ENCODE results near the gene SYT2. TPM values are rescaled to one million over a fixed set of nuclear protein-coding genes. Genes with fewer than 3 reads are reported as not detected.
"Not testable (repeated sequence)": the region's sequence is repeated elsewhere in the genome, so short reads cannot be mapped to it uniquely, and the experiment has no call there.

The SYT2 gene
- total RNA-seq, 4 donors from 2014 or later: 0.11 to 0.19 TPM; not detected in 2

- intact Hi-C loops (cut with DNase I): loop anchor here (10.0 kb wide), 1 partner anchor 280 kb away; the partner anchor contains the start of genes PPP1R12B and UBE2T
- no peak for DNase-seq (ENCODE audit: extremely low spot score)
- no peak overlapping the region for H3K27ac ChIP-seq (replicated peaks in 1 of 4)
- WGBS: 41% methylated on average over 1 of the region's 1 CpG
- peaks cover 20 to 25% (median 21%) of the 10 kb centered on the region in 4 donors for H3K4me1 ChIP-seq
- no peaks in the 10 kb centered on the region for H3K9me3 ChIP-seq
- H3K36me3 ChIP-seq: no peaks in the 10 kb centered on the region
- H3K4me3 ChIP-seq: no peak overlapping the region
- TF ChIP-seq POLR2AphosphoS5 (IDR thresholded peaks at IDR 0.05) (no peak), EP300 (IDR thresholded peaks at IDR 0.05) (no peak)
- peaks cover 0 to 12% (median 0%) of the 10 kb centered on the region in 4 donors for H3K27me3 ChIP-seq
Measured at GRCh38 chr1:202624781-202625108, 85.5 kb downstream of the SYT2 start.

- Histone ChIP-seq H3K4me3 (no peak overlapping the region), H3K27me3 (peaks cover 0 to 8% (median 0%) of the 10 kb centered on the region in 4 donors), H3K27ac (replicated peaks in 1 of 4) (no peak overlapping the region), H3K36me3 (no peaks in the 10 kb centered on the region), H3K4me1 (peaks cover 23 to 30% (median 26%) of the 10 kb centered on the region in 4 donors), H3K9me3 (no peaks in the 10 kb centered on the region)
- TF ChIP-seq POLR2A (IDR thresholded peaks at IDR 0.05; ENCODE audit: low read depth) (no peak), POLR2AphosphoS5 (IDR thresholded peaks at IDR 0.05) (no peak), EP300 (IDR thresholded peaks at IDR 0.05) (no peak), CTCF (IDR thresholded peaks at IDR 0.05) (no peak)
- intact Hi-C loops (cut with DNase I): loop anchor here (10.0 kb wide), 1 partner anchor 279 kb away; the partner anchor contains the start of genes PPP1R12B and UBE2T
- WGBS: 81% methylated on average over 7 of the region's 7 CpGs
- DNase-seq (ENCODE audit: extremely low spot score): no peak
Measured at GRCh38 chr1:202624088-202624780, 86.0 kb downstream of the SYT2 start.

GRCh38 chr1:202623476-202623875, 86.8 kb downstream of the SYT2 start:
- not testable (repeated sequence) for H3K9me3 ChIP-seq; H3K27me3 ChIP-seq; H3K36me3 ChIP-seq; DNase-seq (ENCODE audit: extremely low spot score)
- Histone ChIP-seq H3K4me3 (peak overlapping the region in 2 of 4 donors; percentile 5 to 14), H3K27ac (replicated peaks in 1 of 4) (peak overlapping the region in 3 of 4 donors; percentile 37 to 53 (median 49)), H3K4me1 (peaks cover 31 to 37% (median 33%) of the 10 kb centered on the region in 4 donors)
- WGBS: 64% methylated on average over 12 of the region's 12 CpGs
- intact Hi-C loops (cut with DNase I): loop anchor here (10.0 kb wide), 1 partner anchor 279 kb away; the partner anchor contains the start of genes PPP1R12B and UBE2T

GRCh38 chr1:202623075-202623474, 87.2 kb downstream of the SYT2 start:
- peaks cover 32 to 41% (median 37%) of the 10 kb centered on the region in 4 donors for H3K4me1 ChIP-seq
- 47% methylated on average over 4 of the region's 7 CpGs for WGBS
- H3K9me3 ChIP-seq: no peaks in the 10 kb centered on the region
- H3K36me3 ChIP-seq: no peaks in the 10 kb centered on the region
- peaks cover 0 to 3% (median 0%) of the 10 kb centered on the region in 4 donors for H3K27me3 ChIP-seq
- DNase-seq (ENCODE audit: extremely low spot score): no peak
- peak overlapping the region in 2 of 4 donors; percentile 5 to 14 for H3K4me3 ChIP-seq
- intact Hi-C loops (cut with DNase I): loop anchor here (10.0 kb wide), 1 partner anchor 278 kb away; the partner anchor contains the start of genes PPP1R12B and UBE2T
- TF ChIP-seq EP300 (IDR thresholded peaks at IDR 0.05) (no peak), POLR2AphosphoS5 (IDR thresholded peaks at IDR 0.05) (no peak), POLR2A (IDR thresholded peaks at IDR 0.05; ENCODE audit: low read depth) (no peak), CTCF (IDR thresholded peaks at IDR 0.05) (no peak)
- peak overlapping the region in 3 of 4 donors; percentile 37 to 53 (median 49) for H3K27ac ChIP-seq (replicated peaks in 1 of 4)

GRCh38 chr1:202622388-202622787, 87.9 kb downstream of the SYT2 start:
- H3K4me1 ChIP-seq: peaks cover 32 to 45% (median 41%) of the 10 kb centered on the region in 4 donors
- no peak for TF ChIP-seq POLR2AphosphoS5 (IDR thresholded peaks at IDR 0.05)
- TF ChIP-seq POLR2A (IDR thresholded peaks at IDR 0.05; ENCODE audit: low read depth): no peak
- TF ChIP-seq EP300 (IDR thresholded peaks at IDR 0.05): no peak
- no peak for TF ChIP-seq CTCF (IDR thresholded peaks at IDR 0.05)
- DNase-seq (ENCODE audit: extremely low spot score): no peak
- H3K4me3 ChIP-seq: no peak overlapping the region
- 93% methylated on average over 8 of the region's 8 CpGs for WGBS
- intact Hi-C loops (cut with DNase I): loop anchor here (10.0 kb wide), 1 partner anchor 278 kb away; the partner anchor contains the start of genes PPP1R12B and UBE2T
- peaks cover 0 to 3% (median 0%) of the 10 kb centered on the region in 4 donors for H3K27me3 ChIP-seq
- H3K36me3 ChIP-seq: no peaks in the 10 kb centered on the region
- H3K27ac ChIP-seq (replicated peaks in 1 of 4): no peak overlapping the region
- no peaks in the 10 kb centered on the region for H3K9me3 ChIP-seq

Data from esophagus muscularis mucosa (tissue), 4 donors.